ENCODE measurements around the gene MLLT3. TPM values are rescaled to one million over a fixed set of nuclear protein-coding genes. Genes with fewer than 3 reads are reported as not detected.
"Not testable (repeated sequence)": the region's sequence is repeated elsewhere in the genome, so short reads cannot be mapped to it uniquely, and the experiment has no call there.

Gene MLLT3
- total RNA-seq, 1 donor from 2014 or later, result 35.1 TPM

DNA sequence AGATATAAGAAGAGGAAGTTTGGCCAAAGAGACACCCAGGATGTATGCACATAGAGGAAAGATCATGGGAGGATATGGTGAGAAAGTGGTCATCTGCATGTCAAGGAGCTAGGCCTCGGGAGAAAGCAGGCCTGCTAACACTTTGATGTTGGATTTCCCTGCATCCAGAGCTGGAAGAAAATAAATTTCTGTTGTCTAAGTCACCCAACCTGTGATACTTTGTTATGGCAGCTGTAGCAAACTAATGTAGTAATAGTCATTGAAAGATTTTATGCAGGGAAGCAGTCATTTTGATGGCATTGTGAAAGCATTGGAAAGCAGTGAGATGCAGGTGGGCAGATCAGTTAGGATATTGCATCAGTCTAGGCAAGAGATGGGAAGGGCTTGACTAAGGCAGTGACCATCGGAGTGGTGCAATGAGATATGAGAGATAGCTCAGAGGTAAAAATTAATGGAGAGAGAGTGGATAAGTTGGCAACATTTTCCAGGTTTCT is 37.2 kb upstream of the MLLT3 start:
- no peaks in the 10 kb centered on the region for H3K27me3 Mint-ChIP-seq (ENCODE audit: low read depth, unreplicated experiment)
- peak overlapping the region; percentile 81 for H3K4me2 ChIP-seq (ENCODE audit: low read length)
- DNase-seq (ENCODE audit: low read depth), result no peak

DNA sequence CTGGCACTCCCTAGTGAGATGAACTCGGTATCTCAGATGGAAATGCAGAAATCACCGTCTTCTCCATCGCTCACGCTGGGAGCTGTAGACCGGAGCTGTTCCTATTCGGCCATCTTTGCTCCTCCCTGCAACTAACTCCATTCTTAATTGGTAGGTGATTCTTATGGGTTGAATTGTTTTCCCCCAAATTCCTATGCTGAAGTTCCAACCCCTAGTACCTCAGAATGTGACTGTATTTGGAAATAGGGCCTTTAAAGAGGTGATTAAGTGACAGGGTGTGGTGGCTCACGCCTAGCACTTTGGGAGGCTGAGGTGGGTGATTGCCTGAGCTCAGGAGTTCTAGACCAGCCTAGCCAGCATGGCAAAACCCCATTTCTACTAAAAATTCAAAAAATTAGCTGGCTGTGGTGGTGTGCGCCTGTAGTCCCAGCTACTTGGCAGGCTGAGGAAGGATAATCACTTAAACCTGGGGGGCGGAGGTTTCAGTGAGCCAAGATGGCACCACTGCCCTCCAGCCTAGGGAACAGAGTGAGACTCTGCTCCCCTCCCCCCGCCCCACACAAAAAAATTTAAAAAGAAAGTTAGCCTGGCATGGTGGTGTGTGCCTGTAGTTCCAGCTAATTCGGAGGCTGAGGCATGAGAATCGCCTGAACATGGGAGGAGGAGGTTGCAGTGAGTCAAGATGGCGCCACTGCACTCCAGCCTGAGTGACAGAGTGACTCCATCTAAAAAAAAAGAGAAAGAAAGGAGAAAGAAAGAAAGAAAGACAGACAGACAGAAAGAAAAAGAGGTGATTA is 36.6 kb upstream of the MLLT3 start:
- no peaks in the 10 kb centered on the region for H3K4me1 ChIP-seq (ENCODE audit: insufficient read depth, low read length)
- peak overlapping the region; percentile 63 for H3K4me3 ChIP-seq (ENCODE audit: insufficient read depth, low read depth, low read length)
- DNase-seq (ENCODE audit: low read depth) (peak; percentile 10), FAIRE-seq (no peak)
- H3K4me1 Mint-ChIP-seq (ENCODE audit: low read depth, unreplicated experiment), result peaks cover 4% of the 10 kb centered on the region
- H3K4me2 ChIP-seq (ENCODE audit: low read length), result peak overlapping the region; percentile 81
- peaks cover 10% of the 10 kb centered on the region for H3K9me3 Mint-ChIP-seq (ENCODE audit: unreplicated experiment)
- H3K27ac ChIP-seq (ENCODE audit: low read depth, low read length), result no peak overlapping the region
- no peaks in the 10 kb centered on the region for H3K27me3 ChIP-seq (ENCODE audit: insufficient read depth, low read length)
- H3K36me3 ChIP-seq (ENCODE audit: insufficient read depth, low read length), result no peaks in the 10 kb centered on the region
- H3K27ac Mint-ChIP-seq (ENCODE audit: unreplicated experiment), result no peak overlapping the region
- peak overlapping the region; percentile 62 for H3K9ac ChIP-seq (ENCODE audit: low read length)
- H3K4me3 Mint-ChIP-seq (ENCODE audit: unreplicated experiment), result no peak overlapping the region
- H3K36me3 Mint-ChIP-seq (ENCODE audit: low read depth, unreplicated experiment), result no peaks in the 10 kb centered on the region
- no peaks in the 10 kb centered on the region for H3K27me3 Mint-ChIP-seq (ENCODE audit: low read depth, unreplicated experiment)
- H3K9me3 ChIP-seq (ENCODE audit: insufficient read depth, low read depth, low read length), result no peaks in the 10 kb centered on the region
- no peaks in the 10 kb centered on the region for H4K20me1 ChIP-seq (ENCODE audit: insufficient read depth, low read length)
- peaks cover 3% of the 10 kb centered on the region for H3K79me2 ChIP-seq (ENCODE audit: insufficient read depth, low read length)
- peak overlapping the region; percentile 75 for H2AFZ ChIP-seq (ENCODE audit: low read depth, low read length)
- TF ChIP-seq EZH2 (IDR thresholded peaks at IDR 0.05; ENCODE audit: insufficient read depth, low read length), result no peak
- TF ChIP-seq, protein P1, sequence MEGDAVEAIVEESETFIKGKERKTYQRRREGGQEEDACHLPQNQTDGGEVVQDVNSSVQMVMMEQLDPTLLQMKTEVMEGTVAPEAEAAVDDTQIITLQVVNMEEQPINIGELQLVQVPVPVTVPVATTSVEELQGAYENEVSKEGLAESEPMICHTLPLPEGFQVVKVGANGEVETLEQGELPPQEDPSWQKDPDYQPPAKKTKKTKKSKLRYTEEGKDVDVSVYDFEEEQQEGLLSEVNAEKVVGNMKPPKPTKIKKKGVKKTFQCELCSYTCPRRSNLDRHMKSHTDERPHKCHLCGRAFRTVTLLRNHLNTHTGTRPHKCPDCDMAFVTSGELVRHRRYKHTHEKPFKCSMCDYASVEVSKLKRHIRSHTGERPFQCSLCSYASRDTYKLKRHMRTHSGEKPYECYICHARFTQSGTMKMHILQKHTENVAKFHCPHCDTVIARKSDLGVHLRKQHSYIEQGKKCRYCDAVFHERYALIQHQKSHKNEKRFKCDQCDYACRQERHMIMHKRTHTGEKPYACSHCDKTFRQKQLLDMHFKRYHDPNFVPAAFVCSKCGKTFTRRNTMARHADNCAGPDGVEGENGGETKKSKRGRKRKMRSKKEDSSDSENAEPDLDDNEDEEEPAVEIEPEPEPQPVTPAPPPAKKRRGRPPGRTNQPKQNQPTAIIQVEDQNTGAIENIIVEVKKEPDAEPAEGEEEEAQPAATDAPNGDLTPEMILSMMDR (IDR thresholded peaks at IDR 0.05; ENCODE audit: insufficient read depth, low read depth, low read length), result no peak

More for the DNA sequence above, 37.2 kb upstream of the MLLT3 start:
- Histone ChIP-seq H3K27ac (ENCODE audit: low read depth, low read length) (no peak overlapping the region), H3K4me3 (ENCODE audit: insufficient read depth, low read depth, low read length) (no peak overlapping the region), H3K4me1 (ENCODE audit: insufficient read depth, low read length) (no peaks in the 10 kb centered on the region), H3K9ac (ENCODE audit: low read length) (no peak overlapping the region), H3K36me3 (ENCODE audit: insufficient read depth, low read length) (no peaks in the 10 kb centered on the region), H2AFZ (ENCODE audit: low read depth, low read length) (no peak overlapping the region), H3K79me2 (ENCODE audit: insufficient read depth, low read length) (peaks cover 3% of the 10 kb centered on the region), H4K20me1 (ENCODE audit: insufficient read depth, low read length) (no peaks in the 10 kb centered on the region), H3K27me3 (ENCODE audit: insufficient read depth, low read length) (no peaks in the 10 kb centered on the region), H3K9me3 (ENCODE audit: insufficient read depth, low read depth, low read length) (no peaks in the 10 kb centered on the region)
- Mint-ChIP-seq H3K9me3 (ENCODE audit: unreplicated experiment) (peaks cover 6% of the 10 kb centered on the region), H3K36me3 (ENCODE audit: low read depth, unreplicated experiment) (no peaks in the 10 kb centered on the region), H3K27ac (ENCODE audit: unreplicated experiment) (no peak overlapping the region), H3K4me1 (ENCODE audit: low read depth, unreplicated experiment) (peaks cover 4% of the 10 kb centered on the region), H3K4me3 (ENCODE audit: unreplicated experiment) (no peak overlapping the region)
- FAIRE-seq, result no peak
- no peak for TF ChIP-seq EZH2 (IDR thresholded peaks at IDR 0.05; ENCODE audit: insufficient read depth, low read length)
- TF ChIP-seq, protein P1 (IDR thresholded peaks at IDR 0.05; ENCODE audit: insufficient read depth, low read depth, low read length), result no peak

DNA sequence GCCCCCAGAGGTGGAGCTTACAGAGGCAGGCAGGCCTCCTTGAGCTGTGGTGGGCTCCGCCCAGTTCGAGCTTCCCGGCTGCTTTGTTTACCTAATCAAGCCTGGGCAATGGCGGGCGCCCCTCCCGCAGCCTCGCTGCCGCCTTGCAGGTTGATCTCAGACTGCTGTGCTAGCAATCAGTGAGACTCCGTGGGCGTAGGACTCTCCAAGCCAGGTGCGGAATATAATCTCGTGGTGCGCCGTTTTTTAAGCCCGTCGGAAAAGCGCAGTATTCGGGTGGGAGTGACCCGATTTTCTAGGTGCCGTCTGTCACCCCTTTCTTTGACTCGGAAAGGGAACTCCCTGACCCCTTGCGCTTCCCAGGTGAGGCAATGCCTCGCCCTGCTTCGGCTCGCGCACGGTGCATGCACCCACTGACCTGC is 36.0 kb upstream of the MLLT3 start:
- H3K4me1 ChIP-seq (ENCODE audit: insufficient read depth, low read length); H3K36me3 Mint-ChIP-seq (ENCODE audit: low read depth, unreplicated experiment); H3K27me3 ChIP-seq (ENCODE audit: insufficient read depth, low read length); H3K9me3 ChIP-seq (ENCODE audit: insufficient read depth, low read depth, low read length); H4K20me1 ChIP-seq (ENCODE audit: insufficient read depth, low read length); H3K27me3 Mint-ChIP-seq (ENCODE audit: low read depth, unreplicated experiment); H3K27ac ChIP-seq (ENCODE audit: low read depth, low read length); FAIRE-seq; H3K27ac Mint-ChIP-seq (ENCODE audit: unreplicated experiment); DNase-seq (ENCODE audit: low read depth); H3K79me2 ChIP-seq (ENCODE audit: insufficient read depth, low read length); H3K36me3 ChIP-seq (ENCODE audit: insufficient read depth, low read length); H3K4me1 Mint-ChIP-seq (ENCODE audit: low read depth, unreplicated experiment); H3K4me3 Mint-ChIP-seq (ENCODE audit: unreplicated experiment): not testable (repeated sequence)
- H2AFZ ChIP-seq (ENCODE audit: low read depth, low read length), result peak overlapping the region; percentile 75
- peaks cover 10% of the 10 kb centered on the region for H3K9me3 Mint-ChIP-seq (ENCODE audit: unreplicated experiment)
- peak overlapping the region; percentile 81 for H3K4me2 ChIP-seq (ENCODE audit: low read length)
- H3K9ac ChIP-seq (ENCODE audit: low read length), result peak overlapping the region; percentile 62
- peak overlapping the region; percentile 63 for H3K4me3 ChIP-seq (ENCODE audit: insufficient read depth, low read depth, low read length)
